PFSK-1 (cell line): Measurements from ENCODE around the gene GJA5.

Experiments
- POLR2AphosphoS5 ChIP-seq: IDR thresholded peaks from 2 replicates; pipeline ENCODE4 v1.6.1; 2012; ENCODE audit warnings: low read depth, mild to moderate bottlenecking, control low read depth, low read length, moderate library complexity
- SIN3A ChIP-seq: IDR thresholded peaks from 2 replicates; pipeline ENCODE4 v1.6.1; 2012; ENCODE audit warnings: mild to moderate bottlenecking, low read length, moderate library complexity, borderline replicate concordance; ENCODE audit not compliant: insufficient read depth
- TAF1 ChIP-seq: IDR thresholded peaks from 2 replicates; pipeline ENCODE4 v1.6.1; 2012; ENCODE audit warnings: low read length, control low read depth, borderline replicate concordance; ENCODE audit not compliant: insufficient read depth
- TF ChIP-seq, protein P1 (sequence below), 2 experiments: IDR thresholded peaks; 2 replicates each; pipeline versions ENCODE4 v1.6.1 to v1.8.0; 2011 to 2012; ENCODE audit warnings: low read depth in 2 of 2, low read length in 2 of 2, control low read depth in 1 of 2, inconsistent platforms in 1 of 2, mild to moderate bottlenecking in 1 of 2, moderate library complexity in 1 of 2; ENCODE audit not compliant: insufficient read depth in 1 of 2

DNA sequence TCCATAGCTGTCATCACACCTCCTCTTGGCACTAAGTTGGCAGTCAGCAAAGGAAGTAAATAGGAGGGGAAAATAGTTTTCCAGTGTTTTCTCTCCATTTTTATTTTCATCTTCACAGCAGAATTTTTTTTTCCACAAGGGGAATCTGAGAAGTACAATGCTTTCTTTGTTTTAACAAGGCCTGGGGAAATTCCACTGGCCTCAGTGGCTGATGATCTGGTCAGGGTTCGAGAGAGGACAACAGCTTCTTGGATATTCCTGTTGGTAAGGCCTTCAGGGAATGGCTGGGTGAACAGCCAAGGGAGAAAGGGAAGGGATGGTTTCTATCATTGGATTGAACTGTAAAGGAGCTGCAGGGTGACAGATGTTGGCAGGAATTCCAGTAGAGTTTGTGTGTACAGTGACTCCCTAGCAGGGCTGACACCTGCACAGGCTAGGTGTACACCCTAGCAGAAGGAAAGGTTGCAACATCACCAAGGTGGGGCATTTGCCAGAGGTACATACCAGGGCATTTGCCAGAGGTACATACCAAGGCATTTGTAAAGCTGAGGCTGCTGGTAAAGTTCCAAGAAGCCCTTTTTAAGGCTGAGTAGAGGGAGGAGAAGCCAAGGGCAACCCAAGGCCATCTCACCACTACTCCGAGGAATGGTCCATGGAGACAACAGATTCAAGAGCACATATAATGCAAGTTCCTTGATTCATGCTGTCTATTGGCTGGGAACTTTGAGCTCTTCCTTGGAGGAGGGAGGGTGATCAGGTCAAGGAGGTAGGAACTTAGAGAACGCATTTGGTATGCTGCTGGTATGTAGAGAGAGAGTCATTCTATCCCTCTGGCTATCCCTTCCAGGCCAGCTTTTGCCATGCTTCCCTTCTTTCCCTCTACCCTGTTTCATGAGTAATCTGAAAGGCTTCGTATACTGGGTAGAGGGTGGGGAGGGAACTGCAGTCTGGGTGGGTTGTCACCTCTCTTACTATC lies 3.1 kb downstream of the GJA5 start:
- no peak for TF ChIP-seq SIN3A
- TF ChIP-seq, protein P1, sequence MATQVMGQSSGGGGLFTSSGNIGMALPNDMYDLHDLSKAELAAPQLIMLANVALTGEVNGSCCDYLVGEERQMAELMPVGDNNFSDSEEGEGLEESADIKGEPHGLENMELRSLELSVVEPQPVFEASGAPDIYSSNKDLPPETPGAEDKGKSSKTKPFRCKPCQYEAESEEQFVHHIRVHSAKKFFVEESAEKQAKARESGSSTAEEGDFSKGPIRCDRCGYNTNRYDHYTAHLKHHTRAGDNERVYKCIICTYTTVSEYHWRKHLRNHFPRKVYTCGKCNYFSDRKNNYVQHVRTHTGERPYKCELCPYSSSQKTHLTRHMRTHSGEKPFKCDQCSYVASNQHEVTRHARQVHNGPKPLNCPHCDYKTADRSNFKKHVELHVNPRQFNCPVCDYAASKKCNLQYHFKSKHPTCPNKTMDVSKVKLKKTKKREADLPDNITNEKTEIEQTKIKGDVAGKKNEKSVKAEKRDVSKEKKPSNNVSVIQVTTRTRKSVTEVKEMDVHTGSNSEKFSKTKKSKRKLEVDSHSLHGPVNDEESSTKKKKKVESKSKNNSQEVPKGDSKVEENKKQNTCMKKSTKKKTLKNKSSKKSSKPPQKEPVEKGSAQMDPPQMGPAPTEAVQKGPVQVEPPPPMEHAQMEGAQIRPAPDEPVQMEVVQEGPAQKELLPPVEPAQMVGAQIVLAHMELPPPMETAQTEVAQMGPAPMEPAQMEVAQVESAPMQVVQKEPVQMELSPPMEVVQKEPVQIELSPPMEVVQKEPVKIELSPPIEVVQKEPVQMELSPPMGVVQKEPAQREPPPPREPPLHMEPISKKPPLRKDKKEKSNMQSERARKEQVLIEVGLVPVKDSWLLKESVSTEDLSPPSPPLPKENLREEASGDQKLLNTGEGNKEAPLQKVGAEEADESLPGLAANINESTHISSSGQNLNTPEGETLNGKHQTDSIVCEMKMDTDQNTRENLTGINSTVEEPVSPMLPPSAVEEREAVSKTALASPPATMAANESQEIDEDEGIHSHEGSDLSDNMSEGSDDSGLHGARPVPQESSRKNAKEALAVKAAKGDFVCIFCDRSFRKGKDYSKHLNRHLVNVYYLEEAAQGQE (IDR thresholded peaks at IDR 0.05; ENCODE audit: insufficient read depth in 1 of 2, low read depth in 2 of 2, low read length in 2 of 2), result no peak
- TF ChIP-seq TAF1, result no peak
- TF ChIP-seq POLR2AphosphoS5, result no peak
